KMS-11 (cell line): ENCODE measurements around the gene RGS9.

Source experiments
- H2AFZ ChIP-seq: fragments of 200-600 bp; sonication (generic); 2 replicates; pipeline ENCODE4 v1.6.1; 2016; ENCODE audit warnings: antibody characterized with exemption, mixed run types, low read depth
- H3K27ac ChIP-seq: fragments of 200-600 bp; sonication (generic); 2 replicates; pipeline ENCODE4 v1.6.1; 2016; ENCODE audit warnings: mild to moderate bottlenecking, mixed run types
- H3K27me3 ChIP-seq: fragments of 200-600 bp; sonication (generic); 2 replicates; pipeline ENCODE4 v1.6.1; 2017; ENCODE audit warnings: mild to moderate bottlenecking, low read depth, mixed run types, moderate library complexity; ENCODE audit not compliant: insufficient read depth
- H3K36me3 ChIP-seq: fragments of 200-600 bp; sonication (generic); 2 replicates; pipeline ENCODE4 v1.6.1; 2017; ENCODE audit warnings: mild to moderate bottlenecking, mixed run types; ENCODE audit not compliant: insufficient read depth
- H3K4me1 ChIP-seq: fragments of 200-600 bp; sonication (generic); 2 replicates; pipeline ENCODE4 v1.6.1; 2016; ENCODE audit warnings: mild to moderate bottlenecking, low read depth, mixed run types; ENCODE audit not compliant: poor library complexity, severe bottlenecking
- H3K4me2 ChIP-seq: fragments of 200-600 bp; sonication (generic); 2 replicates; pipeline ENCODE4 v1.7.0; 2016; ENCODE audit warnings: mild to moderate bottlenecking, mixed run types
- H3K4me3 ChIP-seq: fragments of 200-600 bp; sonication (generic); IDR thresholded peaks from 2 replicates; pipeline ENCODE4 v1.6.1; 2017; ENCODE audit warnings: low read depth, low read length, mixed read lengths; ENCODE audit not compliant: insufficient read depth
- H3K79me2 ChIP-seq: fragments of 200-600 bp; sonication (generic); 2 replicates; pipeline ENCODE4 v1.6.1; 2016; ENCODE audit warnings: low read depth, mixed run types; ENCODE audit not compliant: insufficient read depth
- H3K9ac ChIP-seq: fragments of 200-600 bp; sonication (generic); 2 replicates; pipeline ENCODE4 v1.6.1; 2016; ENCODE audit warnings: mild to moderate bottlenecking, mixed run types
- H4K20me1 ChIP-seq: fragments of 200-600 bp; sonication (generic); 2 replicates; pipeline ENCODE4 v1.6.1; 2016; ENCODE audit warnings: mild to moderate bottlenecking, mixed run types; ENCODE audit not compliant: insufficient read depth
- TF ChIP-seq, protein P1 (sequence below): fragments of 200-600 bp; sonication (generic); conservative IDR thresholded peaks from 2 replicates; pipeline ENCODE4 v1.6.1; 2017; ENCODE audit warnings: low read depth, mild to moderate bottlenecking, antibody characterized with exemption, low read length, moderate library complexity, mixed read lengths

Gene RGS9

DNA sequence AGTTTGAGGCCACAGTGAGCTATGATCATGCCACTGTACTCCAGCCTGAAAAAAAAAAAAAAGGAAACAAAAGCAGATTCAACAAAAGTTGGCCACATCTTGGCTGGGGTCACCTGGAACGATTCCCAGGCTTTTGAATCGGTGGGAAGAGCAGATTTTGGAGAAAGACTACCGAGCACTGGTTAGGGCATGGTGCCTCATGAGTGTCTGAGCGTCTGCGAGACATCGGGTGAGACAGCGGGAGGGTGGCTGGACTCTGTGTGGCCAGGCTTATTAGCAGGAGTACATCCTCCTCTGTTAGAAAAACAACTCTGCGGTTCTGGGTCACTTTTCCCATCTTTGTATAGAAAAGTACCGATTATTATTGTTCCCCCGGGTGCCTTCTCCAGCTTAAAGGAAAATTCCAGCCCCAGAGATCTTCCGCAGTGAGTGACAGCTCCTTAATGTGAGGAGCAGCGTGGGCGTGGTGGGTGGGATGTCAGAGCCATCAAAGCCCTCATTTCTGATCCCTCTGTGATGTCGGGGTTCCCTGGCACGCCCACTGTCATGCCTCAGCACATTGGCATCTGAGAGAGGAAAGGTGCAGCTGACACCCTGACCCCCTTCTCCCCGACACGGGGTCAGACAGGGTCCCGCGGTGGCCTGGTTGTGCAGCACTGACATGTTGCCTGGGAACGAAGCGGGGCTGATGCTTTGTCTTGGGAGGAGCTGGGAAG lies 6.9 kb downstream of the RGS9 start:
- peaks cover 10% of the 10 kb centered on the region for H3K4me1 ChIP-seq
- no peaks in the 10 kb centered on the region for H4K20me1 ChIP-seq
- no peak overlapping the region for H3K9ac ChIP-seq
- H3K27ac ChIP-seq: no peak overlapping the region
- no peaks in the 10 kb centered on the region for H3K36me3 ChIP-seq
- H3K79me2 ChIP-seq: no peaks in the 10 kb centered on the region
- no peaks in the 10 kb centered on the region; the same call in 1 of the 2 replicates for H3K27me3 ChIP-seq
- H3K4me3 ChIP-seq: no peak overlapping the region
- no peak overlapping the region for H2AFZ ChIP-seq
- H3K4me2 ChIP-seq: no peak overlapping the region
- TF ChIP-seq, protein P1, sequence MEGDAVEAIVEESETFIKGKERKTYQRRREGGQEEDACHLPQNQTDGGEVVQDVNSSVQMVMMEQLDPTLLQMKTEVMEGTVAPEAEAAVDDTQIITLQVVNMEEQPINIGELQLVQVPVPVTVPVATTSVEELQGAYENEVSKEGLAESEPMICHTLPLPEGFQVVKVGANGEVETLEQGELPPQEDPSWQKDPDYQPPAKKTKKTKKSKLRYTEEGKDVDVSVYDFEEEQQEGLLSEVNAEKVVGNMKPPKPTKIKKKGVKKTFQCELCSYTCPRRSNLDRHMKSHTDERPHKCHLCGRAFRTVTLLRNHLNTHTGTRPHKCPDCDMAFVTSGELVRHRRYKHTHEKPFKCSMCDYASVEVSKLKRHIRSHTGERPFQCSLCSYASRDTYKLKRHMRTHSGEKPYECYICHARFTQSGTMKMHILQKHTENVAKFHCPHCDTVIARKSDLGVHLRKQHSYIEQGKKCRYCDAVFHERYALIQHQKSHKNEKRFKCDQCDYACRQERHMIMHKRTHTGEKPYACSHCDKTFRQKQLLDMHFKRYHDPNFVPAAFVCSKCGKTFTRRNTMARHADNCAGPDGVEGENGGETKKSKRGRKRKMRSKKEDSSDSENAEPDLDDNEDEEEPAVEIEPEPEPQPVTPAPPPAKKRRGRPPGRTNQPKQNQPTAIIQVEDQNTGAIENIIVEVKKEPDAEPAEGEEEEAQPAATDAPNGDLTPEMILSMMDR: no peak

DNA sequence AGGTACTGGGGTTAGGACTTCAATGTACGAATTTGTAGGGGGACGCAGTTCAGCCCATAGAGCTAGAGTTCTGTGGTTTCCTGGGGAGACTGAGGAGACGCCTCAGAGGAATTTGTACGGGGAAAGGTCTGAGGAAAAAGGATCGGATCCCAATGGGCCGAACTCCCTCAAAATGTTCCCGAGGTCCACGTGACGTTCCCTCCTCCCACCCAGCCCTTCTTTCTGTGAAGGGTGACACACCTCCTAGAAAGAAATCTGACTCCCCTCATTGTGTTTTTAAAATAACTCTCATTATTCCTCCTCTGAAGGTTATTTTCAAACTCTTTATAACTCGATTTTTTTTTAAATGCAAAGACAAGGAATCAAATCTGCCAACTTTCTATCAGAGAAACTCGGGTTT lies 8.6 kb downstream of the RGS9 start:
- H3K4me1 ChIP-seq: peaks cover 10% of the 10 kb centered on the region
- TF ChIP-seq, protein P1: no peak
- H3K27me3 ChIP-seq: no peaks in the 10 kb centered on the region
- H3K9ac ChIP-seq: no peak overlapping the region
- H4K20me1 ChIP-seq: no peaks in the 10 kb centered on the region
- no peaks in the 10 kb centered on the region for H3K79me2 ChIP-seq
- H3K27ac ChIP-seq: no peak overlapping the region
- H3K36me3 ChIP-seq: no peaks in the 10 kb centered on the region
- no peak overlapping the region for H2AFZ ChIP-seq
- H3K4me3 ChIP-seq: no peak overlapping the region
- no peak overlapping the region for H3K4me2 ChIP-seq

DNA sequence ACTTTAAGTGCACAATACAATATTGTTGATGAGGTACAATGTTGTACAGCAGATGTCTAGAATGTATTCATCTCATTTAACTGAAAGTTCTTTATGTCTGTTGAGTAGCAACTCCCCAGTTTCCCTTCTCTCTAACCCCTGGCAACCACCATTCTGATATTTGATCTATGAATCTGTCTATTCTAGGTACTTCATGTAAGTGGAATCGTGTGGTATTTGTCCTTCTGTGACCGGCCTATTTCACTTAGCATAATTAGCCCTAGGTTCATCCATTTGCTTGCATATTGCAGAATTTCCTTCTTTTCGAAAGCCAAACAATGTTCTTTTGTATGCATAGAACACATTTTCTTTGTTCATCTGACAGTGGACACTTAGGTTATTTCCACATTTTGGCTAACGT lies 10.8 kb downstream of the RGS9 start:
- TF ChIP-seq, protein P1: no peak
- H3K27ac ChIP-seq: no peak overlapping the region
- no peaks in the 10 kb centered on the region for H4K20me1 ChIP-seq
- H3K9ac ChIP-seq: no peak overlapping the region
- no peak overlapping the region for H3K4me2 ChIP-seq
- no peaks in the 10 kb centered on the region for H3K27me3 ChIP-seq
- no peak overlapping the region for H3K4me3 ChIP-seq
- peaks cover under 1% of the 10 kb centered on the region for H3K4me1 ChIP-seq
- H3K79me2 ChIP-seq: no peaks in the 10 kb centered on the region
- H3K36me3 ChIP-seq: no peaks in the 10 kb centered on the region
- H2AFZ ChIP-seq: no peak overlapping the region

DNA sequence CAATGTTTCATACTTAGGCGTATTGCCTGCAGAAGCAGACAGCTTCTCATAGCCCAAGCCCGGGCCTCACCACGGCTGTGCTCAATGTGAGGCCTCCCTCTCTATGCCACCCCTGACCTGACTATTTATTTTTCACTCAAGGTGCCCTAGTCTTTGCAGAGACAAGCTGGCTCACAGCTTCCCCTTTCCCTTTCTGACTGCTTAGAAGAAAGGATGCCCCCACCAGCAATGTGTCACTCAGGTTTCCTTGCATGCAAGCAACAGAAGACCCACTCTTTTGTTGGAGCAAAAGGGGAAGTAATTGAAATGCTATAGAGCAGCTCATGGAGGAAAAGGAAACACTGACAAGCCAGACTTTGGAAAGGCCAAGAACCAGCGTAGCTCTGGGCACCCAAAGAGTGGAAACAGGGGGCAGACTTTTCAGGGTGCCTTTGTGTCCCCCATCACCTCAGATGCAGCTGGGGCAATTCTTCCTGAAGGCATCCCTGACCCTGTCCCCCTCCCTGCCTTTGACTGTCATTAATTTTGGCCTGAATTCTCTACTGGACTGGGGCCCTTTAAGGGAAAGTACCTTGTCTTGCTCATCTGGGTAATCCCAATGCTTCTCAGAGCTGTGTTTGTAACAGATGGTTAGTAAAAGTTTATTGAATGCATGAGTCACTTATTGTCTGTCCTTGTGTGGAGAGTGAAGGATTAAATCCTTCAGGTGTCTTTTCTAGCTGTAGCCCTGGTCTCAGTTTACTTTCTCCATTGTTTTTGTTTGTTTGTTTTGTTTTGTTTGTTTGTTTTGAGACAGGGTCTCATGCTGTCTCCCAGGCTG lies 17.8 kb downstream of the RGS9 start:
- Histone ChIP-seq H3K36me3 (no peaks in the 10 kb centered on the region), H3K4me2 (no peak overlapping the region), H3K9ac (no peak overlapping the region), H3K4me1 (peaks cover 6% of the 10 kb centered on the region), H3K79me2 (no peaks in the 10 kb centered on the region), H3K27me3 (no peaks in the 10 kb centered on the region), H3K27ac (no peak overlapping the region), H2AFZ (no peak overlapping the region), H4K20me1 (no peaks in the 10 kb centered on the region), H3K4me3 (no peak overlapping the region)
- TF ChIP-seq, protein P1: no peak
